ENCODE results near the gene ABCD1. TPM values are rescaled to one million over a fixed set of nuclear protein-coding genes. Genes with fewer than 3 reads are reported as not detected.
"Not testable (repeated sequence)": the region's sequence is repeated elsewhere in the genome, so short reads cannot be mapped to it uniquely, and the experiment has no call there.

ABCD1 gene
- total RNA-seq, 3 donors from 2014 or later = 10.2 to 27.8 (median 10.5) TPM

DNA sequence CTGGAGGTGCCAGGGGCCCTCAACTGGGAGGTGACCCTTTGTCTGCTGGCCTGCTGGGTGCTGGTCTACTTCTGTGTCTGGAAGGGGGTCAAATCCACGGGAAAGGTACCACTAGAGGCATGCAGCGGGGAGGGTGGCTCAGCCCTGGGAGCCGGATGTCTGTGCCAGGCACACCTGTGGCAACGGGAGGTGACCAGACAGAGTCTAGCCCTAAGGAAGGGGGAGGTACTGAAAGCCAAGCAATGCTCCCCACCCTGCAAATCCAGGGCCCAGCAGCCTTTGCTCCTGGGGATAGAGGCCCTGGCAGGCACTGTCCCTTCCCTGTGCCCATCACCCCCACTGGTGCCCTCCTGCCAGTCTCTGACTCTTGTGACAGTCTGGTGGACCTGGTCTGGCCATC lies 32.7 kb upstream of the ABCD1 start:
- no peak for DNase-seq (ENCODE audit: low spot score in 2 of 2)
- peaks cover 0 to 16% of the 10 kb centered on the region in 2 donors for H3K27me3 ChIP-seq
- TF ChIP-seq POLR2AphosphoS5 (IDR thresholded peaks at IDR 0.05) (no peak), POLR2A (IDR thresholded peaks at IDR 0.05) (no peak)
- no peak overlapping the region for H3K4me3 ChIP-seq
- H3K9me3 ChIP-seq = no peaks in the 10 kb centered on the region
- no peaks in the 10 kb centered on the region for H3K4me1 ChIP-seq
- intact Hi-C loops (cut with DNase I; ENCODE audit: low total_unique reads) = no loop called here
- H3K27ac ChIP-seq = no peak overlapping the region
- H3K36me3 ChIP-seq = no peaks in the 10 kb centered on the region

DNA sequence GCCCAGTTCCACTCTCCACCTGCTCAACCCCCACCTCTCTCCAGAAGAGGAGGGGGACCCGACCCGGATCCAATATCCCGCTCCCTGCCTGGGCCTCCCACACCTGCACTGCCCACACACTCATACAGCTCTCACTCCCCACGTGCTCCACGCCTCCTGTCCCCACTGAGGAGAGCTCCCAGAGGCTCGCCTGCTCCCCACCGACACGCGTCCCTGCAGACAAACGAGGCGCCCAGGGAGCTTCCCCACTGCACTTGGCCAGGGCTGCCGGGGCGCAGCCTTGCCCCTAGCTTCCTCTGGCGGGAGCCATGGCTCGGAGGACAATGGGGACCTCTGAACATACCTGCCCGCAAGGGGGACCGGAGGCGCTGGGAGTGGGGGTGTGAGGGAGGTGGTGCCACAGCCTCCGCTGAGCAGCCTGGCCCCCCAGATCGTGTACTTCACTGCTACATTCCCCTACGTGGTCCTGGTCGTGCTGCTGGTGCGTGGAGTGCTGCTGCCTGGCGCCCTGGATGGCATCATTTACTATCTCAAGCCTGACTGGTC lies 32.0 kb upstream of the ABCD1 start:
- no peaks in the 10 kb centered on the region for H3K4me1 ChIP-seq
- no peak overlapping the region for H3K27ac ChIP-seq
- H3K27me3 ChIP-seq = peaks cover 0 to 16% of the 10 kb centered on the region in 2 donors
- TF ChIP-seq, protein P1, sequence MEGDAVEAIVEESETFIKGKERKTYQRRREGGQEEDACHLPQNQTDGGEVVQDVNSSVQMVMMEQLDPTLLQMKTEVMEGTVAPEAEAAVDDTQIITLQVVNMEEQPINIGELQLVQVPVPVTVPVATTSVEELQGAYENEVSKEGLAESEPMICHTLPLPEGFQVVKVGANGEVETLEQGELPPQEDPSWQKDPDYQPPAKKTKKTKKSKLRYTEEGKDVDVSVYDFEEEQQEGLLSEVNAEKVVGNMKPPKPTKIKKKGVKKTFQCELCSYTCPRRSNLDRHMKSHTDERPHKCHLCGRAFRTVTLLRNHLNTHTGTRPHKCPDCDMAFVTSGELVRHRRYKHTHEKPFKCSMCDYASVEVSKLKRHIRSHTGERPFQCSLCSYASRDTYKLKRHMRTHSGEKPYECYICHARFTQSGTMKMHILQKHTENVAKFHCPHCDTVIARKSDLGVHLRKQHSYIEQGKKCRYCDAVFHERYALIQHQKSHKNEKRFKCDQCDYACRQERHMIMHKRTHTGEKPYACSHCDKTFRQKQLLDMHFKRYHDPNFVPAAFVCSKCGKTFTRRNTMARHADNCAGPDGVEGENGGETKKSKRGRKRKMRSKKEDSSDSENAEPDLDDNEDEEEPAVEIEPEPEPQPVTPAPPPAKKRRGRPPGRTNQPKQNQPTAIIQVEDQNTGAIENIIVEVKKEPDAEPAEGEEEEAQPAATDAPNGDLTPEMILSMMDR (IDR thresholded peaks at IDR 0.05) = no peak
- TF ChIP-seq POLR2AphosphoS5 (IDR thresholded peaks at IDR 0.05) (no peak), POLR2A (IDR thresholded peaks at IDR 0.05) (no peak)
- intact Hi-C loops (cut with DNase I; ENCODE audit: low total_unique reads) = no loop called here
- no peak for DNase-seq (ENCODE audit: low spot score in 2 of 2)
- H3K36me3 ChIP-seq = no peaks in the 10 kb centered on the region
- H3K4me3 ChIP-seq = no peak overlapping the region
- H3K9me3 ChIP-seq = no peaks in the 10 kb centered on the region

DNA sequence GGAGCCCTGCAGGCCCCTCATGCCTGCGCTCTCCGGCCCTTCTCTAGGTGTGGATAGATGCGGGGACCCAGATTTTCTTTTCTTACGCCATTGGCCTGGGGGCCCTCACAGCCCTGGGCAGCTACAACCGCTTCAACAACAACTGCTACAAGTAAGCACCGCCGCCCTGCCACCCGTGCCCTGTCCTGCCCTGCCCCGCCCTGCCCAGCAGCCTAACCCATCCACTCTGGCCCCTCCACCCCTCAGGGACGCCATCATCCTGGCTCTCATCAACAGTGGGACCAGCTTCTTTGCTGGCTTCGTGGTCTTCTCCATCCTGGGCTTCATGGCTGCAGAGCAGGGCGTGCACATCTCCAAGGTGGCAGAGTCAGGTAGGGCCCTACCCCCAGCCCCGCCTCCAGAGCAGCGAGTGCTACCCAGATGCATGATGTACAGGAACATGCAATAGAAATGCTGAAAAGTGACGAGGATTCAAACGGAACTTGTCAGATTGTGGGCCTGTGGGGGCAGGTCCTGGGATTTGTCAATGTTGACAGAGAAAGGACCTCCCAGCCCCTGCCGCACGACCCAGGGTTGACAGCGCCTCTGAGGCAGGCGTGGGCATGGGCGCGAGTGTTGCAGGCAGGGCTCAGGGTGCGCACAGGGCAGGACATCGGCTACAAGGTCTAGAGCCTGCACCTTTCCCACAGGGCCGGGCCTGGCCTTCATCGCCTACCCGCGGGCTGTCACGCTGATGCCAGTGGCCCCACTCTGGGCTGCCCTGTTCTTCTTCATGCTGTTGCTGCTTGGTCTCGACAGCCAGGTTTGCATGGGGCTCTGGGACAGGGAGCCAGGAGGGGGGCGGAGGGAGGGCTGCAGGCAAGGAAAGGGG lies 31.2 kb upstream of the ABCD1 start:
- Histone ChIP-seq H3K4me3 (no peak overlapping the region), H3K27me3 (peaks cover 0 to 18% of the 10 kb centered on the region in 2 donors), H3K36me3 (no peaks in the 10 kb centered on the region), H3K9me3 (no peaks in the 10 kb centered on the region), H3K4me1 (no peaks in the 10 kb centered on the region), H3K27ac (no peak overlapping the region)
- TF ChIP-seq POLR2A (IDR thresholded peaks at IDR 0.05) = no peak
- TF ChIP-seq, protein P1 (IDR thresholded peaks at IDR 0.05) = no peak
- TF ChIP-seq POLR2AphosphoS5 (IDR thresholded peaks at IDR 0.05) = no peak
- intact Hi-C loops (cut with DNase I; ENCODE audit: low total_unique reads) = no loop called here
- no peak for DNase-seq (ENCODE audit: low spot score in 2 of 2)

DNA sequence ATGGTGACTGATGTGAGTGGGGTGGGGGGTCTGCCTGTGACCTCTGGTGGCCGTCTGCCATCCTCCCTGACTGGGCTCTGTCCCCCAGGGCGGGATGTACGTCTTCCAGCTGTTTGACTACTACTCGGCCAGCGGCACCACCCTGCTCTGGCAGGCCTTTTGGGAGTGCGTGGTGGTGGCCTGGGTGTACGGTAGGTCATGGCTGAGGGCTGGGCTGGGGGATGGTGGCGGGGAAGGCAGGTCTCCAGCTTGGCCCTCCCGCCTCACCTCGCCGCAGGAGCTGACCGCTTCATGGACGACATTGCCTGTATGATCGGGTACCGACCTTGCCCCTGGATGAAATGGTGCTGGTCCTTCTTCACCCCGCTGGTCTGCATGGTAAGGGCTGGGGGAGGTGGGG lies 30.4 kb upstream of the ABCD1 start:
- H3K36me3 ChIP-seq; H3K27ac ChIP-seq; intact Hi-C loops (cut with DNase I; ENCODE audit: low total_unique reads): not testable (repeated sequence)

DNA sequence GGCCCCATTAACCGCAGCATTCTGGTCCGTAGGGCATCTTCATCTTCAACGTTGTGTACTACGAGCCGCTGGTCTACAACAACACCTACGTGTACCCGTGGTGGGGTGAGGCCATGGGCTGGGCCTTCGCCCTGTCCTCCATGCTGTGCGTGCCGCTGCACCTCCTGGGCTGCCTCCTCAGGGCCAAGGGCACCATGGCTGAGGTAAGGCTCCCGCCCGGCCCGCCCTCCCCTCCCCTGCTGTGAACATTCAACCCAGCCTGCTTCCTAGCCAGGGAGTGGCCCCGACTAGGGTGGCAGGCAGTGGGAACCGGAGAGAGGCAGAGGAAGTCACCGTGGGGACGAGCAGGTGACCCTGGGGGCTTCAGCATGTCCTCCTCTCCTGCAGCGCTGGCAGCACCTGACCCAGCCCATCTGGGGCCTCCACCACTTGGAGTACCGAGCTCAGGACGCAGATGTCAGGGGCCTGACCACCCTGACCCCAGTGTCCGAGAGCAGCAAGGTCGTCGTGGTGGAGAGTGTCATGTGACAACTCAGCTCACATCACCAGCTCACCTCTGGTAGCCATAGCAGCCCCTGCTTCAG lies 29.9 kb upstream of the ABCD1 start:
- TF ChIP-seq, protein P1 (IDR thresholded peaks at IDR 0.05) = no peak
- no peak for TF ChIP-seq POLR2AphosphoS5 (IDR thresholded peaks at IDR 0.05)
- no peak for TF ChIP-seq POLR2A (IDR thresholded peaks at IDR 0.05)
- no peaks in the 10 kb centered on the region for H3K4me1 ChIP-seq
- no peak overlapping the region for H3K27ac ChIP-seq
- H3K27me3 ChIP-seq = peaks cover 0 to 22% of the 10 kb centered on the region in 2 donors
- no peak overlapping the region for H3K4me3 ChIP-seq
- DNase-seq (ENCODE audit: low spot score in 2 of 2) = no peak
- H3K9me3 ChIP-seq = no peaks in the 10 kb centered on the region
- intact Hi-C loops (cut with DNase I; ENCODE audit: low total_unique reads) = no loop called here
- H3K36me3 ChIP-seq = no peaks in the 10 kb centered on the region

More for the DNA sequence above, 30.4 kb upstream of the ABCD1 start:
- H3K4me1 ChIP-seq; DNase-seq (ENCODE audit: low spot score in 2 of 2); H3K9me3 ChIP-seq; H3K4me3 ChIP-seq: not testable (repeated sequence)
- peaks cover 0 to 23% of the 10 kb centered on the region in 2 donors for H3K27me3 ChIP-seq

DNA sequence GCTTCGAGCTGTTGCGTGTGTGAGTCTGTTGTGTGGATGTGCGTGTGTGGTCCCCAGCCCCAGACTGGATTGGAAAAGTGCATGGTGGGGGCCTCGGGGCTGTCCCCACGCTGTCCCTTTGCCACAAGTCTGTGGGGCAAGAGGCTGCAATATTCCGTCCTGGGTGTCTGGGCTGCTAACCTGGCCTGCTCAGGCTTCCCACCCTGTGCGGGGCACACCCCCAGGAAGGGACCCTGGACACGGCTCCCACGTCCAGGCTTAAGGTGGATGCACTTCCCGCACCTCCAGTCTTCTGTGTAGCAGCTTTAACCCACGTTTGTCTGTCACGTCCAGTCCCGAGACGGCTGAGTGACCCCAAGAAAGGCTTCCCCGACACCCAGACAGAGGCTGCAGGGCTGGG lies 28.6 kb upstream of the ABCD1 start:
- TF ChIP-seq POLR2A (IDR thresholded peaks at IDR 0.05) = no peak
- TF ChIP-seq, protein P1 (IDR thresholded peaks at IDR 0.05) = no peak
- TF ChIP-seq POLR2AphosphoS5 (IDR thresholded peaks at IDR 0.05) = no peak
- Histone ChIP-seq H3K27me3 (peaks cover 0 to 20% of the 10 kb centered on the region in 2 donors), H3K9me3 (no peaks in the 10 kb centered on the region), H3K4me3 (no peak overlapping the region), H3K36me3 (no peaks in the 10 kb centered on the region), H3K4me1 (no peaks in the 10 kb centered on the region), H3K27ac (no peak overlapping the region)
- intact Hi-C loops (cut with DNase I; ENCODE audit: low total_unique reads) = no loop called here
- no peak for DNase-seq (ENCODE audit: low spot score in 2 of 2)

DNA sequence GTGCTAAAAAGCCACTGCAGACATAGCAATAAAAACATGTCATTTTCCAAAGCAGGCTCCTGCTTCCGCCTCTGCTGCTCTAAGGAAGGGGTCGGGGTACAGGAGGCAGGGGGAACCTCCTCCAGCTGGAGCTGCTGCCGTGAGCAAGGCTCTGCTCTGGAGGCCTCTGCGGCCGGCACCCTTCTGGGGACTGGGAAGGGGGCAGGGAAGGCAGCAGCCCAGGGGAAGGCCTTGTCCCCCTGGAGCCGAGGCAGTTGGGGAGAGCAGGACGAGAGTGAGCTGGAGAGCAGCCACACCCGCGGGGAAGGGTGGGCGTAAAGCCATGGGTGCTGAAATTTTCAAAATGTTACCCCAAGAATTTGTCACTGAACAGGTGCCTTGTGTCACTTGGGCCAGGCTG lies 28.1 kb upstream of the ABCD1 start:
- DNase-seq (ENCODE audit: low spot score in 2 of 2); H3K36me3 ChIP-seq; intact Hi-C loops (cut with DNase I; ENCODE audit: low total_unique reads); H3K27ac ChIP-seq; H3K4me3 ChIP-seq; H3K4me1 ChIP-seq; H3K9me3 ChIP-seq: not testable (repeated sequence)
- H3K27me3 ChIP-seq = peaks cover 0 to 24% of the 10 kb centered on the region in 2 donors

DNA sequence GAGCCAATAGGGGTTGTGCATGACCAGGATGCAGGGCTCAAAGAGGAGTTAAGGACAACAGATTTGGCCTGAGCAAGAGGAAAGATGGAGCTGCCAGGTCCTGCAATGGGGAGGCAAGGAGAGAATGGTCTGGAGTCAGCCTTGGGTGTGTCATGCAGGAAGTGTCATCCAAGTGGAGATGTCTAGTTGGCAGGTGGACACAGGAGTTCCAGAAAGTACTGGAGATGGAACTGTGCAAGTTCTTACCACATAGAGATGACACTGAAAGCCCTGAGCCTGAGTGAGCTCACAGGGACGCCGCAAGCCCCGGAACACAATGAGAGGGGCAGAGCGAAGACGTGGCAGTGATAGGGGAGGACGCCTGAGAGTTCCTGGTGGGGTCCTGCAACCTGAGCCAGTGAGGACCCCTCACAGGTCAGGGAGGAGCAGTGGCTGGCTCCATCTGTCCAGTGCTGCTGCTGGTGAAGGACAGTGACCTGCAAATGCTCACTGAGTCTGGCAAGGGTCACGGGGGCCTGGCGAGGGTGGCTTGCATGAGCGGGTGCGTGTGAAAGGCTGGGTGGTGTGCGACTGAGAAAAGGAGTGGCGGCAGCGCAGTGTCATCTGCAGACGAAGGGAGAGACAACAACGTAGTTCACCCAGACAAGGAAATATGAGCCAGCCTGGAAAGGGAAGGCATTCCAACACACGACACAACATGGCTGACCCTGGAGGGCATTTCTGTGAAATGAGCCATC lies 27.5 kb upstream of the ABCD1 start:
- H3K4me1 ChIP-seq; H3K4me3 ChIP-seq; H3K27ac ChIP-seq; H3K9me3 ChIP-seq; H3K36me3 ChIP-seq; intact Hi-C loops (cut with DNase I; ENCODE audit: low total_unique reads); DNase-seq (ENCODE audit: low spot score in 2 of 2): not testable (repeated sequence)
- H3K27me3 ChIP-seq = peaks cover 0 to 27% of the 10 kb centered on the region in 2 donors

Measured in breast epithelium (tissue), 4 donors.